NCI-H2081 treated with DMSO at 0.1 percent for 48 hours (cell line): ENCODE results near the gene TRIM49B.
"Not testable (repeated sequence)": the region's sequence is repeated elsewhere in the genome, so short reads cannot be mapped to it uniquely, and the experiment has no call there.

ENCODE experiments used
- DNase-seq: peaks from one replicate; lab custom pipeline; 2025; lab: John Stamatoyannopoulos, UW

Gene TRIM49B

DNA sequence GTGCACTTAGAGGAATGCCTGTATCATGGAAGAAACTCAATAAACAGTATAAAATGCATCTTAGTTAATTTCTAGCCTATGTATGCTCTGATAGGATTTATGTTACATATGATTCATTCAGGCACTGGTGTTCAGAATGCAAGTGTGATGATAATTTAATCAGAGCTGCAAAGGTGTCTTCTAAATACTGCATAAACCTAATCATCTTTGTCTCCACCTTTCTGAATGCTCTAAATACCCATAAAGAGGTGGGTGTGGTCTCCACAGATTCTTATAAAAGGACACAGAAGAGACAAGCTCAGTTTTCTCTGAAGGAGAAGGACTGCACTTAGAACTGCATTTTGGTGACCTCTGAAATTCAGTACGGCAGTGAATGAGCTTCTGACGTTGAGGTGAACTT is at the start of gene TRIM49B:
TSS of gene TRIM49B (plus strand) at position 301 of the 400 bp plus-strand sequence. CDS start 2,777 bp downstream, outside the sequence.
- not testable (repeated sequence) for DNase-seq

- DNase-seq, result not testable (repeated sequence)
Observed at GRCh38 chr11:48983785-48984184, 44.8 kb upstream of the TRIM49B start, which contains the start of gene TRIM51G. TRIM51G (minus strand) TSS chr11:48983885; CDS start chr11:48981695, 2,190 bp downstream.

GRCh38 chr11:49048229-49048628 is 19.6 kb downstream of the TRIM49B start:
- not testable (repeated sequence) for DNase-seq

GRCh38 chr11:49049821-49050220 is 21.2 kb downstream of the TRIM49B start:
- DNase-seq, result not testable (repeated sequence)

DNA sequence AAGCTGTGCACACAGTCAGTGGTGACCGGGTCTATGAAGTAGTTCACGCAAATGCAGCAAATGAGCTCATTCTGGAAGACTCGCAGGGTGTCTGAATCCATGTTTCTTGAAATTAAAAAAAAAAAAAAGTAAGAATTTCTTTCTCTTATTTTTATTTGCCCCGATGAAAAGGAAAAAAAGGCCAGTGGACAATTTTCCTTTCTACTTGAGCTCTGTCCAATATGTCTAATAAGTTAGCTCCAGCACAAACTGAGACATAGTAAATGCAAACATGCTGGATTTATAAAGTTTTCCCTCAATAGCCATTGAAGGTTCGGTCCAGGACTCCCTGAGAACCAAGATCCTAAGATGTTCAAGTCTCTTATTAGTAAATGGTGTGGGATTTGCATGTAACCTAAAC is 30.4 kb downstream of the TRIM49B start, which contains the start of gene TRIM64C:
TSS of gene TRIM64C (minus strand) at position 101 of the 400 bp plus-strand sequence. CDS start at position 101, 0 bp downstream.
- DNase-seq, result not testable (repeated sequence)

DNA sequence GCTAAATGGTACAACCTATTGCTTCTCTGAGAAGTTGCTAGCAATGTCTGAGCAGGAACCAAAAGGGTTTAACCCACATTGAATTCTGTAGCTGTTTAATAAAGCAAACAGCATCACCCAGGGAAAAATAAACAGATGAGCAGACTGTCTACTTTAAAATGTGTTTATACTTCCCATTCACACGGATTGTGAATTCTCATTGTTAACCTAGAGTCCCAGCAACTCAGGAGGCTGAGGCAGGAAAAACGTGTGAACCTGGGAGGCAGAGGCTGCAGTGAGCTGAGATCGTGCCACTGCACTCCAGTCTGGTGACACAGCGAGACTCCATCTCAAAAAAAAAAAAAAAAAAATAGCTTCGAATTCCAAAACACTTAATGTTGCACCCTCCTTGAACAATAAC is 41.3 kb downstream of the TRIM49B start:
- DNase-seq, result not testable (repeated sequence)
